ENCODE measurements around the gene DNAJC6.

- TF ChIP-seq BCL3 (IDR thresholded peaks at IDR 0.05), result no peak
- TF ChIP-seq ESRRA (IDR thresholded peaks at IDR 0.05; ENCODE audit: borderline replicate concordance, low read length), result no peak
- no peak for TF ChIP-seq CTCF (IDR thresholded peaks at IDR 0.05)
- TF ChIP-seq EP300 (IDR thresholded peaks at IDR 0.05), result no peak
- TF ChIP-seq CEBPB (IDR thresholded peaks at IDR 0.05), result no peak
- TF ChIP-seq REST (IDR thresholded peaks at IDR 0.05), result no peak
- TF ChIP-seq SREBF2 (IDR thresholded peaks at IDR 0.05), result no peak
These were observed 35.0 kb downstream of the DNAJC6 start for GRCh38 chr1:65344171-65344814.

Data from A549 (cell line).